Measurements from ENCODE around the gene GPR156.

The GPR156 gene

DNA sequence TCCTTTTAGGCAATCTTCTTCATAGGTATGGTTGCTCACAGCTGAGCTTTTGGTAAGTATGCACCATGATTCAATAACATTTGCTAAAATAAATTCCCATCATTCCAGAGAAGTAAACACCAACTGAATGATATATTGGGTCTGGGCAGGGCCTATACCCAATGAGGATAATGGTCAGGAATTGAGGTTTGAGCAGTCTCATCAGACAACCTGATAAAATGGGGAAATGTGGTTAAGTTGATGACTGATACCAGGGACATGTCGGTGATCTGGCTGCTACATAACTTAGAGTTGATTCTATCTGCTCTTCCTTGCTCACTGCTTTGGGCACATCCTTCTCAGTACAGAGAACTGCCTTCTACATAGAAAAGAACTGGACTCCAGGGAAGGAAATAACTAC, 92.9 kb downstream of the GPR156 start:
- DNase-seq, result no peak

DNA sequence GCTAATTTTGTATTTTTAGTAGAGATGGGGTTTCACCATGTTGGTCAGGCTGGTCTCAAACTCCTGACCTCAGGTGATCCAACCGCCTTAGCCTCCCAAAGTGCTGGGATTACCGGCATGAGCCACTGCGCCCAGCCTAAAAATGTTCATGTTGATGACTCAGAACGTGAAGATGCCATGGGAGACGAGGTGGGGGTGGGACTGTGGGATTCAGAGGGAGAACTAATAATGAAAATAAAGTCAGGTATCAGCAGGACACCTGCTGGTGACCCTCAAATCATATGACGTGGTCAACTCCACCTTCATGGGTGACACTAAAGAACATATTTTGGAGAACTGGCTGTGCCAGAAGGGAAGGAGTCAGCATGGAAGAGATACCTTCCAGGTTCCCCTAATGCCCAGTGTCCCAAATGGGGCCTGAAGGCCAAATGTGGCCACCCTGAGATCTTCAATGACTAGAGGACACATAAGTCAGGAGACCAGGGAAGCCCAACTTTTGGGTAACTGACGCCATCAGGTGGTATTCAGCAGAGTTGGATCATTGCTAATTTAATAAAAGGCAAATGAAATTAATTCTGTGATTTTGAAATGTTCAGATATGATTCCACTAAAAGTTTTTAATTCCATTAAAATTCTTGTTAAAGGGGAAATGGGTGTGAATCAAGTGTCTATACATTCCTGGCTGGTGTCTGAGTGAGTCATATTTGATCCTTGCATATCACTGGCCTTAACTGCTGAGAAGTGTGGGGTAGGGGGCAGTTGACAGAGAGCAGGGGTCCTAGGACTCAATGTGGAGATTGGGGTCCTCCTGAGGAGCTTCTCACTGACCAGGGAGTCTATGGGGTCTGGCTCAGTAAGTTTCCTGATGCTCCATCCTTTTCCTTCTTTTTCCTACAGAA, 102.2 kb downstream of the GPR156 start:
- DNase-seq, result no peak

DNA sequence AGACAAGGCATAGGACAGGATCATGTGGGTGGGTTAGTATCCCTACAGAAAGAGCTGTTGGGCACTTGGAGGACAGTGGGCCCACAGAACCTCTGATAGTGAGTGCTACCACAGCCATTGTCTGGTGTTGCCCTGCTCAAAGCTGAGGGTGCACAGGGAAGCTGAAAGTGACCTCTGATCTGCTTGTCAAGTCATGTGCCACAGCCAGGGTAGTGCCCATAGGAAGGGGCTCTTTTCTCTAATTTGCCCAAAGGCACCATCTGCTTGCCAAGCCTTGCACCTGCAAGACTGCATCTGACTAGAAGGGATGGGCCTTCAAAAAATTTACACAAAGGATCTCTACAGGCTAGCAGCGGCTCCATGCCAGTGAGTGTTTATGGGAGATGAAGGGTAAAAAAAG, 103.4 kb downstream of the GPR156 start:
- DNase-seq, result no peak

DNA sequence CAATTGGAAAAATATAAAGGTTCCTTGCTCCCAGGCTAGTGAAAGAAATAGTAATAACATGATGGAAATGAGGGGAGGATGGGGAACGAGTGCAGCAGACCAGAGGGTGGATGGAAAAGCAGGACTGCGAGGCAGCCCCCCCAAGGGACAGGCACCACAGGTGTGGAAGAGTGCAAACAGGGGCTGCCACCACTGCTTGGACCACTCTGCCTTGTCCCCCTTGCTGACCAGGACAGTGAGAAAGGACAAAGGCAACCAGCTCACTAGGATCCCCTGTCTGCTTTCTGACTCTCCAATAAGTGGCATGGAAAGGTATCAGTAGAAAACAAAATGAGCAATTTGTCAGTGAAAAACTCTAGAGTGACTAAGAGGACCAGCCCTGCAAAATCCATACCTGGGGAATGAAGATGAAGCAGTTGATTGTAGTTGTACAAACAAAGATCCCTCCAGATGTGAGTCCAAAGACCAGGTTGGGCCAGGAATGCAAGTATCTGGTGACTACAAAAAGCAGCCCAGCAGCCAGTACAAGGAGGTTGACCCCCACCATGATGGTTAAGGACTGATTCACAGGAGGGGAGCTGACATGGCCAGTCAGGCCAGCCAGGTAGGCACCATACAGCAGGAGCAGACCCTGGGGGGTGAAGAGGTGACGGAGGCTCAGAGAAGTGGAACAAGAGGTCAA, 104.2 kb downstream of the GPR156 start:
- DNase-seq, result no peak

DNA sequence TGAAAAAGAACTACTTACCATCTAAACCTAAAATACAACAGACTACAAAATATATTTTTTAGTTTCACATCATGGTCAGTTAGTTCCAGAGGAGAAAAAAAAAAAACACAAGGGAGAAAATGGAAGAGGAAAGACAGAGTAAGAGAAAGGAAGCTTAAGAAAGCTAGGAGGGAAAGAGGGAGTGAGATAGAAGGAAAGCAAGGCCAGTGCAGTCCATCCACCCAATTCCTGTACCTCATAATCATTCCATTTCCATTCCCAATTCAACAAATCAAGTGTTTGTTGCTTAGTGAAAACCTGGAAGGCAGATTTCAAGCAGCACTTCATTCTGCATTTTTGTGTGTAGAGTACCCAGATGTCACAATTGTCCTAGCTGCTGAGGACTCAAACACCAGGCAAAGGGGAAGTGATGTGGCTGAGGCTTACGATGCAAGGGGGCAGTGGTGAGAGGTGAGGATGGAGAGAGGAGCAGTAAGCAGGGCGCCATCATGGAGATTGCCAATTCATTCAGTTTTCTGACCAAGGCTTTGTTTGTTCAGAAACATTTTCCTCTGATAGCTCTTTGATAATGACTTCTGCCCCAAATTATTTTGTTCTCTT, 107.2 kb downstream of the GPR156 start:
- no peak for DNase-seq

DNA sequence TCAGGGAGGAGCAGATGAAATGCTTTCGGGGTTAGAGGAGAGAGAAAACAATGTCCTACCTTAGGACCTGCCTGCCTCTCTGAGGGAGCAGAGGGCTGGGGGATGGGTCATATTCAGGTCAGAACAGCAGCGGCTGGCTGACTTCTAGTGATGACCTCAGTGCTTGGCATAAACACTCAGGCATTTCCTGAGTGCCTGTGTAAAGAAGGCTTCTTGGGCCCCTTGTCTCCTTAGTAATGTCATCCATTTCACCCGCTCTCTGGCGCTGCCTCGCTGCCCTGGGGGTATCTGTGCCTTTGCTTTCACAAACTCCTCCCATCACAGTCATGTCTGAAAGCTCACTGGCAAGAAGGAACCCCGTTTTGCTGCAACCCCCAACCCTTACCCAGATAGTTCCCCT, 107.9 kb downstream of the GPR156 start:
- DNase-seq, result no peak

DNA sequence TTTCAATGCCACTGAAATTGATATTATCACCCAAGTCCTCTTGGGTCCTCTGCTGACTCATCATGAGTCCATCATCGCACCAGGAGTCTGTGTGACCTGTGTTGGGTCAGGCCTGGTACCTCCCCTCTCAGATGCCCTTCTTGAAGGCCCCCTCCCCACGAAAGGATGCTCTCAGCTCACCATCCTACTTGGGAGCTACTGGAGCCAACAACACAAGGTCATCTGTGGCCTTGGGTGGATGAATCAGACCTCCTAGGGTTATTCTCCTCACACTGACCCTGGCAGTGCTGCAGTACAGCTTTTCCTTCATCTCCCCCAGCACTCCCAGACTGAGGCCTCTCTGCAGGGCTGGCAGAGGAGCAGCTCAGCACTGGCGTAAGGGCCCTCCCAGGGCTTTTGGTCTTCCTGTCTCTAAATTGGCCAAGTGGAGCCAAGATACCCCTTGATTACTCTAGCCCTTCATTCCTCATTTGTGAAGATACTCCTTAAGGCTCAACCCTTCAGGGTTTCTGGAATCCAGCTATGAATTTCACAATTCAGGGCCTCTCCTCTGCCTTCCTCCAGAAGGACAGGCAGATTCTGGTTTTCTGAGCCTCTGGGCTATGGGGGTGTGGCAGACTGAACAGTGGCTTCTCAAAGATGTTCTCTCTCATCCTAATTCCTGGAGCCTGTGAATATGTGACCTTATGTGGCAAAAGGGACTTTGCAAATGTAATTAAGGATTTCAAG, 110.0 kb downstream of the GPR156 start:
- no peak for DNase-seq

DNA sequence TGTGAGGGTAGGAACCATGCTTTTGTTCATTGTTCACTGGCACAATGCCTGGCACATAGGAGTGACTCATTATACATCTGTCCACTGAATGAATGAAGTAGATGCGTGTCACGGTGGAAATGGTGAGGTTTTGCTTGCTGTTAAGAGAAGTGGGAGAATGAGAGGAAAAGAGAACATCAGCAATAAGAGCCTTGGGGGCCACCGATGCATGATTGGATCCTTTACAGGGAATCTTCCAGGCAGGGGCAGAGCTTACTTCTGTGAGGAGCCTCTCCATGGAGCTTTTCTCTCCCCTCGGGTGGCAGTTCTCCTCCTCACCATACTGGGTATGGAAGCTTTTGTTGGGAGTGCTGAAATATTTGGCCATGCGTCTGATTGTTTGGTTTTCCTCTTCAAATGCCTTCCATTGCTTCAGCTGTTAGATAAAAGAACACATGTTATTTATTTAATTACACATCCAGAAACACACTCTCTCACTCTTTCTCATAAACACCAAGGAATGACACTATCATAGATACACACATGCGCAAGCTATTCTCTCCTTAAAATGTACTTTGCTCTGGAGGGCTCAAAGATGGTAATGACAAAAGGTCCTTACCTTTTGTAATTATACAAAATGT, 111.9 kb downstream of the GPR156 start:
- DNase-seq, result no peak

DNA sequence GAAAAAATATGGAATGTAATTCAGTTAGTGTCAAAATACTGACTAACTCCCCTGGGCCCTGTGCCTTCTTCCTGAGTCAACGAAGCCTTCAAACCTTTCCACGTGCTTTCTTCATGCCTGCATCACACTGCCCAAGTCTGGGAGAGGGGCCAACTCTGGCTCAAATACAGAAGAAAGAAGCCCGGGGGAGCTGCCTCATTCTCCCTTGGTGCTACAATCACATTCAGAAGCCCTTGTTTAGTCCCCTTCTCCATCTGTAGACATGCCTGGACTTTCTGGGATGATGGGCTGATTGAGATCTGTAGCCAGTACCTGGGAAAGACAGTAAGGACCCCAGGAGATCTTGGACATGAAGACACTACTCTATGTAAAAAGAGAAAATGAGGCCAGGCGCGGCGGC, 113.0 kb downstream of the GPR156 start:
- DNase-seq, result no peak

DNA sequence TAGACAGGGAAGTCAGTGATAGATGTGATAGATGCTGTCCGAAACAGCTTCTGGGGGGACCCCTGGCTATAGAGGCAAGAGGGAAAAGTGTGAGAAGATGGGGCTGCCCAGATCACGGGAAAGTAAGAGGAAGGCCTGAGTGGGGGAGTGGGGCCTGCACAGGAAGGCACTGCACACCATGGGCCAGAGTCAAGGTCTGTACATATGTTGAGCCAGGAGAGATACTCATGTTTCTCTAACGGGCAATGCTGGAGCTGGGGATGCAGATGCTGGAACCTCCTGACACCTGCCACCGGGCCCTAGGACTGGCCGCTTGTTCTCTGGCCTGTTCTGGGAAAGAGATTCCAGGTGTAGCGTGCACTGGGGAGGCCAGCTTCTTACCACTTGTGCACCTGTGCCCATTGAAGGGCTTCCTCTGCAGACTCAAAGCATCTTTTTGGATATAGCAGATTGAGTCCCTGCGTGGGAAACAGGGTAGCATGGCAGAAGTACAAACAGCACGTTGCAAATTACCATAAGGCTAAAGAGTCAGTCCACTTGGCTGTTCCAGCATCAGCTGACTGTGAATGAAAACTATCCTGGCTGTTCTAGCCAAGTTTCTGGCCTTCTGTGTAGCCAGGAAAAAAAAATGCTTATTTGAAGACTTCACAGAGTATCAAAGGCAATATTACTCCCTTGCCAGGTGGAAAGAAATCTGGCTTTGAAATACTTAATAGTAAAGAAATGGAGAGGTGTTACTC, 113.7 kb downstream of the GPR156 start:
- no peak for DNase-seq

DNA sequence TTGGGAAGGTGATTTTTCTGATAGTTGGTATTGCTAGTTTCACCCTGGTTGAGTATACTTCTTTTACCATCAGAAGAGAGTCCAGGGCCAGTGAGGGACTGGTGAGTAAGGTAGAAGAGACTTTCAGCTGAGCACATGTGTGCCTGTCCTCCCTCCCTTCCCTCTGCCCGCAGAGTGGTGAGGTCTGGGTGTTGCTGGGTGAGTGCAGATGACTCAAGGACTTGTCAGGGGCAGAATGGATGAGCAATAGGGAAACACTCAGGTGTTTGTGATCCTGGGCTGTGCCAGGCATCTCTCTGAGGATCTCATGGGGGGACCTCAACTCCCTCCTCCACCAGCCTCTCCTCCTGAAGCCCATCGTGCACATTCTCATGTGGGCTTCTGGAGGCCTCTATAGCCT, 114.8 kb downstream of the GPR156 start:
- no peak for DNase-seq

DNA sequence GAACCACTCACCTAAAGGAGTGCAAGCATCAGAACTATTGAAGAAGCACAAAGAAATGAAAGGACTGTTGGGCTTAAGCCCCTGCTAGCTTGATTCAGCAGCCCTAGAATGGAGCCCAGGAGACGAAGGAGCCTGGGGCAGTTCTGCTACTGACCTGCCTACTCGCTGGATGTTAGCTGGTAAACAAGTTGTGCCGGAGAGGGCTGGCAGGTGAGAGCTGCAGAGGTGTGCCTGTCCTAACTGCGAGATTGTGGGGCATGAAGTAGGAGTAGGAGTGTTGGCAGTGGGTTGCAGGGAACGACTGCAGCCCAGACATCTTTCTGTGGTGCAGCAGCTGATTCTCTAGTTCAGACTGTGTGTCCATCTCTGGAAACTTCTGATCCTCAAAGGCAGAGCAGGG, 115.6 kb downstream of the GPR156 start:
- no peak for DNase-seq

DNA sequence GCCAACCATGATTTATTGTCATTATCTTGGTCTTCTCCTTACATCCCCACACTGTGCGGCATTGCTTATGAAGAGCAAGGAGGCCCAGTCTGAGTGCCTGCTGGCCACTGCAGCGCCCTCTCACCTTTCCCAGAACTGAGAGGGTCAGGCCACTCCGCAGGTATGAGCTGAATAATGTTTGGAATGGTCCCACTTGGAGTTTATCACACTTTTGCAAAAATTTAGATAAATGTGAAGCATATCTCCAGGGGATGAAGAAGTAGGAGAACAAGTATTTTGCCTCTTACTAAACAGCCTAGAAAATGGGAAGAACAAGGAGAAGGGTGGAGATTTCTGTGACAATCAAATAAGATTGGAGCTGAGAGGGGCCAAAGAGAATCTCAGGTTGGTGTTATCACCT, 116.4 kb downstream of the GPR156 start:
- DNase-seq, result no peak

DNA sequence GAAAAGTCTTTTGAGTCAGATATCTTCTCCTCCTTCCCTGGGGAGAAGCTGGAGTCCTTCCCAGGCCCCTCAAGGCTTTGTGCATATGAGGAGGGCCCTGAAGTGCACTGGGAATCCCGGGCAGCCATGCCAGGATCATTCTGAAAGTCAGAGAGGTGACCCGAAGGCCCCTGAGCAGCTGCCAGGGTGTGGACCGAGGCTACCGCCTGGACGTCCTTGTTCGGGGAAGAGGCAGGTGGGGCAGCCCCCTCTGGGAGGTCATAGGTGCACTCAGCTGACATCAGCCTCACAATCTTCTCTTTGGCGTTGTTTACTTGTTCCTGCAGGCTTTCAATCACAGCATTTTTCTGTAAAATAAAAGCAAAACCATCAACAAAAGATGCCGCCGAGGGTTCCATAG, 117.0 kb downstream of the GPR156 start:
- no peak for DNase-seq

DNA sequence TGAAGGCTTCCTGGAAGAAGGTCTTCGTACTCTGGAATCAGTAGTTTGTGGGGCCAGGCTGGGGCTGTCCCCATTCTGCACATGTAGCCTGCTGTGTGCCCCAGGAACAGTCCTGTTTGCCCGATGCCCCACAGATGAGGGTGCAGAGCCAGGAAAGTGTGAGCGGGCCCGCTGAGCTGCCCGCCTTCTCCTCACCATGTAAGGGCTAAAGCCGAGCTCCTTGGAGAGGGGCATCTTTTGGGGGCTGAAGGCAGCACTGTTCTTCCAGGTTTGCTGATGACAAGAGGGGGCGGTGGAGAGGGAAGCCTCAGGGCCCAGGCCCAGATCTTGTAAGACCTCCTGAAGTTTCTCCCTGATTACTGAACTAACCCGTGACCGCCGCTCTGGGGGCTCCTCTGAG, 117.5 kb downstream of the GPR156 start:
- DNase-seq, result no peak

DNA sequence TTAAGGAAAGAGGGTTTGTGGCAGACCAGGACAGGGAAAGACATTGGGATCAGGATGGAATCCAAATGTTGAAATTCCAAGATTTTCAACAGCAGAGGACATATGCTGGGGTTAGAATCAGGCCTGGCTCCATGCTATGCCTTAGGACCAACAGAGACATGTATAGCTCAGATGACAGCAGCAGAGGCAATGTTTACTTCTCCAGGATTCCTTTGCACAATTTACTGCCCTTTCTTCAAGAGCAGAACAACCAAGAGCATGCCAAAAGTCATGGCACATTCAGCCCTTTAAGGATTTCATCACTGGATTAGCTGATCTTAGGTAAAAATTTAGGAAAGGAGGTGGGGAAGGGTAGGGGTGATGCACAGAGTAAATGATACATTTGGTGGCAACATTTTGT, 121.2 kb downstream of the GPR156 start:
- no peak for DNase-seq

DNA sequence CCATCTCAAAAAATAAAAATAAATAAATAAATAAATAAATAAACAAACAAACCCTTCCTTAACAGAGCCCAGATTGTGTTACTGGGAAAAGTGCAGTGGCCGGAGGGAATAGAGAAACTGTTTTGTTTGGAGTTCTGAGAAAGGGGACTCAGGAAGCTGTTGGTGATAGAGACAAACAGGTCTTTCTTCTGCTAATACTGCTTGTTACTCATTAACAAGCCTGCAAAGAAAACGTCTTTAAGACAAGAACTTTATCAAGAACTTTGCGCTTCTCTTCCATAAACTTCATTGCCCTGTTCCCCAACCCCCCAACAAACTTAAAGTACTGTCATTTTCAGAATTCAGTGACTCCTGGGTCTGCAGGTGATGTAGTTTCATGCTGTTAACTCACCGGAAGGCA, 122.0 kb downstream of the GPR156 start:
- DNase-seq, result no peak

DNA sequence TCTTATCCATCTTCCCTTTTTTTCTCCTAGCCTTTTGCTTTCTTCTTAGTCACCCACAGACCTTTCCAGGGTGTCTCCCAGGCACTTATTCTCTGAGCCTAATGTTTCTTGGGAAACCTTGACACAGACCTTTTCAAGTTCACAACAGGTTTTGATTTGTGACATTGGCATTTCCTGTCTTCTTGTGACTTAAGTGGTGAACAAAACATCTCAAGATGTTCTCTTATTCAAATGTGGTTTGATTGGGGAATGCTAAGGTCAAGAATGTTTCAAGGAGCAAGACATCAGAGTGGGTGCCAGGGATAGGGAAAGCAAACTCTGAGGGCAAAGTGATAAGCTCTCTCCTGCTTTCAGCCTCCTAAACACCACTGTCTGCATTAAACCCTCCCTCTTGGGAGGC, 122.6 kb downstream of the GPR156 start:
- no peak for DNase-seq

DNA sequence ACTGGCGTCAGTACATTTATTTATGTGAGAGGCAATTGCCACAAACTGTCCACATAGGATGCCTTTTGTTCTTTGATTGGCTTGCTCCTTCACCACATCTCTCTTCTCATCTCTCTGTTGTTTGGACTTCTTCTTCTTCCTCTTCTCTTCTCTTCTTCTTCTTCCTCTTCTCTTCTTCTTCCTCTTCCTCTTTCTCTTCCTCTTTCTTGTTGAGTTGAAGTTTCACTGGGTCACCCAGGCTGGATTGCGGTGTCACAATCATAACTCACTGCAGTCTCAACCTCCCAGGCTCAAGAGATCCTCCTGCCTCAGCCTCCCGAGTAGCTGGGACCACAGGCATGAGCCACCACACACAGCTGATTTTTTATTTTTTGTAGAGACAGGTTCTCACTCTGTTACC, 123.1 kb downstream of the GPR156 start:
- no peak for DNase-seq

DNA sequence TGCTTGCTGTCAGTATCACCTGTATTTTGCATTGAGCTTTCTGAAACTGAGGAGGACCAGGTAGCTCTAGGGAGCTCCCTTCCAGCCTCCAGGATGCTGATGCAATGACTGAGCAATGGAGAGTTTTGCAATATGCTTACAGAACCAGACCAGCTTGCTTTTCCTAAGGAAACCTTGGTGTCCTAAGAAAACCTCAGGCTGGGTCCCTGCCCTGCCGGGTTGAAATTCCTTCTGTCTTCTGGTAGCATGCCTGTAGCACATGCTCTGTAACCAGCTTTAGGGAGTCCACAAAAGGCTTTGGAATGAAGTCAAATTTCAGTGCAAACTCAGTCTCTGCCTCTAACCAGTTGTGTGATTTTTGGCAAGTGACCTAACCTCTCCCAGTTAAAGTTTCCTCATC, 125.0 kb downstream of the GPR156 start:
- DNase-seq, result no peak

DNA sequence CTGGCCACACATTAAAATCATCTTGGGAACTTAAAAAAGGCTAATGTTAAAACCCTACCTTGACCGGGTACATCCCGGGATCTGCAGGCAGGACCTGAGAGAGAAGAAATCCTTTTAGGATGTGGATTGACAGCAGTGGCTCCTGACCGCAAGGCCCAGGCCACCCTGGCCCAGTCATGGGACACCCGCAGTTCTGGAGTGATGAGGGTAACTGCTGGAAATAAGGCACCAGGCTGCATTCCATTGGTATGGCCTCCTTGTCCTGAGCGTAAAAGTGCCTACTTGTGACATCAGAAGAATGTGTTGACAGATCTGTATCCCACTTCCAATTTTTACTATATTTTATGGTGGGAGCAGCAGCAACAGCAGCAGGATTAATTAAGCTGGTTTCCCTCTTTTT, 127.3 kb downstream of the GPR156 start:
- DNase-seq, result no peak

DNA sequence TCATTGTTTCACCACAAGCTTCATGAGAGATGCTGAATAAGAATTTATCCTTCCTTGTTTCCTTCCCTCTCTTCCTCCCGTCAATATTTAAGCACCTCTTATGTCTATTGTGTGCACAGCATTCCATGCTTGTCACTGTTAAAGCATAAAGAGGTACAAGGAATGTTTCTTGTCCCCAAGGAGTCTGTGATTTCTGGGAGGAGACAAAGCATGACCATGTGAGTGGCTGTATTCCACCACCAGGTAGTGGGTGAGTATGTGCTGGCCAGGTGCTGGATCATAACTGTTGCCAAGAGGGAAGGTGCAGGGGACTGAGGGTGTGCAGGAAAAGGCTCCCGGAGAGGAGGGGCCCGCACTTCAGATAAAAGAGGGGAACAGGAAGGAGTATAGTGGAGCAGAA, 127.9 kb downstream of the GPR156 start:
- DNase-seq, result no peak
